ENCODE measurements around the gene CPSF6. TPM values are rescaled to one million over a fixed set of nuclear protein-coding genes. Genes with fewer than 3 reads are reported as not detected.
"Not testable (repeated sequence)": the region's sequence is repeated elsewhere in the genome, so short reads cannot be mapped to it uniquely, and the experiment has no call there.

The CPSF6 gene, protein sequence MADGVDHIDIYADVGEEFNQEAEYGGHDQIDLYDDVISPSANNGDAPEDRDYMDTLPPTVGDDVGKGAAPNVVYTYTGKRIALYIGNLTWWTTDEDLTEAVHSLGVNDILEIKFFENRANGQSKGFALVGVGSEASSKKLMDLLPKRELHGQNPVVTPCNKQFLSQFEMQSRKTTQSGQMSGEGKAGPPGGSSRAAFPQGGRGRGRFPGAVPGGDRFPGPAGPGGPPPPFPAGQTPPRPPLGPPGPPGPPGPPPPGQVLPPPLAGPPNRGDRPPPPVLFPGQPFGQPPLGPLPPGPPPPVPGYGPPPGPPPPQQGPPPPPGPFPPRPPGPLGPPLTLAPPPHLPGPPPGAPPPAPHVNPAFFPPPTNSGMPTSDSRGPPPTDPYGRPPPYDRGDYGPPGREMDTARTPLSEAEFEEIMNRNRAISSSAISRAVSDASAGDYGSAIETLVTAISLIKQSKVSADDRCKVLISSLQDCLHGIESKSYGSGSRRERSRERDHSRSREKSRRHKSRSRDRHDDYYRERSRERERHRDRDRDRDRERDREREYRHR
- total RNA-seq, result 10 to 100 TPM; 86.6 to 90.0 TPM

DNA sequence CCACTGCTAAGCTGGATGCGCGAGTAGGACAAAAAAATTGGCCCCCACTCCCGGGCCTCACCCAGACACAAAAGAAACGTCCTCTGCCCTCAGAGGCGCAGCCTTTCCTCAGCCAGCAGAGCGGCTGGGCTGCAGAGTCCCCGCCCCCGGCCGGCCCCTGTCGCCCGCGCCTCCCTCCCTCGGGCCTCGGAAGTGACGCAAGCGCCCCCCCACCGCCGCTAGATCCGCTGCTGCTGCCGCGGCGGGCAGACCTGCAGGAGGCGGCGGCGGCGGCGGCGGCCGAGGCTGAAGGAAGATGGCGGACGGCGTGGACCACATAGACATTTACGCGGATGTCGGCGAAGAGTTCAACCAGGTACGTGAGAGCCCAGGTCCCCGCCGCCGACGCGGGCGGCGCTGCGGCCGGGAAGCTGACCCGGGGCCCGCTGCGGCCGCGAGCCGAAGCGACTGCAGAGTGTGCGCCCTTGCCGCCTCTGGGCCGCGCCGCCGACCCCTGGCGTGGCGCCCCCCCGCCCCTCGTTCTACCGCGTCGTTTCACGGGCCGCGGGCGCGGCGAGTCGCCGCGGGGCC, at the start of gene CPSF6:
Gene CPSF6, plus strand, starts transcription at position 218 of the 570 bp plus-strand sequence. Its CDS starts 78 bp downstream, at position 296.
- Mint-ChIP-seq H3K4me3 (peak within 1 kb of the TSS; percentile 96), H3K9me3 (no peaks in the 10 kb centered on the region), H3K27ac (peak within 1 kb of the TSS; percentile 99), H3K4me1 (ENCODE audit: low read depth) (peaks cover 46% of the 10 kb centered on the region), H3K36me3 (peaks cover 11% of the 10 kb centered on the region), H3K27me3 (no peaks in the 10 kb centered on the region)
- POLR2A ChIA-PET, result interaction anchor here (0.6 to 2.2 kb wide), 6 partner anchors 12 to 431 kb away, joined by 3 to 10 read pairs (median 4); partner anchors contain the start of gene MDM2
- intact Hi-C loops (cut with micrococcal nuclease), result loop anchor here (1.0 to 2.0 kb wide), 6 partner anchors 77 to 1003 kb away; partner anchors contain the start of genes CCT2 and CNOT2
- DNase-seq, result peak; percentile 98
- CTCF ChIA-PET, result interaction anchor here (1.2 to 1.7 kb wide), 3 partner anchors 13 to 82 kb away, joined by 4 to 5 read pairs (median 4); no protein-coding TSS in a partner anchor

GRCh38 chr12:69196302-69197288, 42.8 kb upstream of the CPSF6 start:
- Mint-ChIP-seq H3K4me3 (no peak overlapping the region), H3K27me3 (peaks cover 2% of the 10 kb centered on the region), H3K4me1 (ENCODE audit: low read depth) (no peaks in the 10 kb centered on the region), H3K36me3 (peaks cover 22% of the 10 kb centered on the region), H3K27ac (no peak overlapping the region), H3K9me3 (peaks cover 52% of the 10 kb centered on the region)
- intact Hi-C loops (cut with micrococcal nuclease), result no loop called here
- no peak for DNase-seq
- CTCF ChIA-PET, result interaction anchor here (0.9 to 1.1 kb wide), 3 partner anchors 17 to 85 kb away, joined by 3 to 4 read pairs (median 3); no protein-coding TSS in a partner anchor
- POLR2A ChIA-PET, result no interaction called here

GRCh38 chr12:69199976-69200375, 39.4 kb upstream of the CPSF6 start:
- CTCF ChIA-PET; POLR2A ChIA-PET; H3K27ac Mint-ChIP-seq; H3K27me3 Mint-ChIP-seq; DNase-seq; H3K4me1 Mint-ChIP-seq (ENCODE audit: low read depth); H3K4me3 Mint-ChIP-seq; intact Hi-C loops (cut with micrococcal nuclease): not testable (repeated sequence)
- Mint-ChIP-seq H3K36me3 (peaks cover 25% of the 10 kb centered on the region), H3K9me3 (peaks cover 57% of the 10 kb centered on the region)

DNA sequence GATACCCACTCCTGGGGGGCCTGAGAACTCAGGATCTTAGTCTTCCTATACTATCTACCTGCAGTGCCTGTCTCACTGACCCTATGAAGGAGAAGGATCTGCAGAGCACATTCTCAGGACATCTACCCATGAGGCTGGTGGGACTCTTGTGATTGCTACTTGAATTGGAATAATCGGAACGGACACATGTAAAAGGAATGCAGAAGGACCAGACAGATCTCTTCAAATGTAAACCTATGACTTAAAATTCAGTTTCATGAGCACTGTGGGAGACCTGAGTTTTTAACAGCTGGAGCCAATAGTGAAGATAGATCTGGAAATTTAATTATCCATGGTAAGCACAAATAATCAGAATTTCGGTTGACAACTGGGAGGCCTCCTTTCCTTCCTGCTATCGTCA, 35.2 kb upstream of the CPSF6 start:
- intact Hi-C loops (cut with micrococcal nuclease), result no loop called here
- Mint-ChIP-seq H3K9me3 (peaks cover 57% of the 10 kb centered on the region), H3K36me3 (peaks cover 14% of the 10 kb centered on the region), H3K4me3 (no peak overlapping the region), H3K4me1 (ENCODE audit: low read depth) (no peaks in the 10 kb centered on the region), H3K27ac (no peak overlapping the region), H3K27me3 (no peaks in the 10 kb centered on the region)
- ChIA-PET CTCF (no interaction called here), POLR2A (no interaction called here)
- no peak for DNase-seq

- no peak for DNase-seq
- Mint-ChIP-seq H3K4me3 (no peak overlapping the region), H3K9me3 (peaks cover 19% of the 10 kb centered on the region), H3K4me1 (ENCODE audit: low read depth) (no peaks in the 10 kb centered on the region), H3K36me3 (no peaks in the 10 kb centered on the region), H3K27me3 (no peaks in the 10 kb centered on the region), H3K27ac (no peak overlapping the region)
- POLR2A ChIA-PET, result no interaction called here
- intact Hi-C loops (cut with micrococcal nuclease), result no loop called here
- CTCF ChIA-PET, result interaction anchor here (0.7 kb wide), 1 partner anchor 34 kb away, joined by 3 read pairs; no protein-coding TSS in a partner anchor
These were observed 28.7 kb upstream of the CPSF6 start for GRCh38 chr12:69210661-69211060.

GRCh38 chr12:69211160-69211559, 28.2 kb upstream of the CPSF6 start:
- DNase-seq, result no peak
- no peaks in the 10 kb centered on the region for H3K4me1 Mint-ChIP-seq (ENCODE audit: low read depth)
- intact Hi-C loops (cut with micrococcal nuclease), result no loop called here
- ChIA-PET POLR2A (no interaction called here), CTCF (no interaction called here)
- H3K36me3 Mint-ChIP-seq, result no peaks in the 10 kb centered on the region
- H3K27ac Mint-ChIP-seq, result no peak overlapping the region
- peaks cover 19% of the 10 kb centered on the region for H3K9me3 Mint-ChIP-seq
- no peaks in the 10 kb centered on the region for H3K27me3 Mint-ChIP-seq
- no peak overlapping the region for H3K4me3 Mint-ChIP-seq

DNA sequence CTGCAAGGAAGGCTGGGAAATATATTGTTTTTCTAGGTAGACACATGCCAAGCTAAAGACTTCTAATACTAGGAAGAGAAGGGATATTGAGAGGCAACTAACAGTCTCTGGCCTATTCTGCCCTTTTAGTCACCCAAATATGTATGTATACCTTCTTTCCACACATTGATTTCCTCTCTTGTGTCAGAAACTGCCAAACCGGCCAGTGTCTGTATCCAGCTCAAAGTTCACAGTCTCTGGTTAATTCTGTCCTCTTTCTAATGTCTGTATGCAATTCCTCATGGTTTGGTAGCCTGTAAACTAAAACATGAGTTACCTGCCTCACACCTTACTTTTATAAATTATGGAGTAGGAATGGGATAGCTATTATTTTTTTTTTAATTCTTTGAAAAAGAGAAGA, 25.2 kb upstream of the CPSF6 start:
- intact Hi-C loops (cut with micrococcal nuclease), result no loop called here
- Mint-ChIP-seq H3K4me1 (ENCODE audit: low read depth) (no peaks in the 10 kb centered on the region), H3K27me3 (no peaks in the 10 kb centered on the region), H3K27ac (no peak overlapping the region), H3K9me3 (no peaks in the 10 kb centered on the region), H3K4me3 (no peak overlapping the region), H3K36me3 (no peaks in the 10 kb centered on the region)
- POLR2A ChIA-PET, result interaction anchor here (0.5 to 0.7 kb wide), 2 partner anchors 9 to 26 kb away, joined by 3 to 4 read pairs; no protein-coding TSS in a partner anchor
- CTCF ChIA-PET, result interaction anchor here (0.7 kb wide), 1 partner anchor 13 kb away, joined by 4 read pairs; no protein-coding TSS in a partner anchor
- no peak for DNase-seq

DNA sequence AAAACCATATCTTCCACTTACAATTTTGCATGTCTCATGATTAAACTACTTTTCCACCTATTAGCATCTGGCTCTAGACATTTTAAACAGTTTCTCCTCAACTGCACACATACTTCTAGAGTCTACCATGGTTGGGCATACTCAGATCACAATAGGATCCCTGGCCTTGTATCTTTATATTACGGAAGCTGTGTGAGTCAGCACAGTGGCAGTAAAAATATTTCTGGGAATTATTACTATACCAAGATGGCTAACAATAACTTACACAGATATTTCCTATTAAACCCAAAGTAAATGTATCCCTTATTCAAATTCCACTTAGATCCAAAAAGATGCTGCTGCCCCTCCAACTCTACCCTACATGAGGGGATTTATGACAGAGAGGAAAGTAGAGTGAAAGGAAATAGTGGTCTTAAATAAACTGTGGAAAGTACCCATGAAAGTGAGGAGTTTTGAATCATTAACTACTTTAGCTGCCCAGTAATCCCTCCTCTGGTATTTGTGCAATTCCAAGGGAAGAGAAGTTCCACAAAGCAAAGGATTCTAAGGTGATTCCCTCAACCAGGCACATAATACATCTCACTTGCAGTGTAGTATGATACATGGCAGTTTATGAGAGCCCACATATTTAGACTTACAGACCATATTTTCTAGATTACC, 14.0 kb upstream of the CPSF6 start:
- no peaks in the 10 kb centered on the region for H3K27me3 Mint-ChIP-seq
- ChIA-PET POLR2A (no interaction called here), CTCF (no interaction called here)
- DNase-seq, result no peak
- no peak overlapping the region for H3K4me3 Mint-ChIP-seq
- H3K4me1 Mint-ChIP-seq (ENCODE audit: low read depth), result no peaks in the 10 kb centered on the region
- H3K9me3 Mint-ChIP-seq, result no peaks in the 10 kb centered on the region
- H3K27ac Mint-ChIP-seq, result no peak overlapping the region
- no peaks in the 10 kb centered on the region for H3K36me3 Mint-ChIP-seq
- intact Hi-C loops (cut with micrococcal nuclease), result no loop called here

DNA sequence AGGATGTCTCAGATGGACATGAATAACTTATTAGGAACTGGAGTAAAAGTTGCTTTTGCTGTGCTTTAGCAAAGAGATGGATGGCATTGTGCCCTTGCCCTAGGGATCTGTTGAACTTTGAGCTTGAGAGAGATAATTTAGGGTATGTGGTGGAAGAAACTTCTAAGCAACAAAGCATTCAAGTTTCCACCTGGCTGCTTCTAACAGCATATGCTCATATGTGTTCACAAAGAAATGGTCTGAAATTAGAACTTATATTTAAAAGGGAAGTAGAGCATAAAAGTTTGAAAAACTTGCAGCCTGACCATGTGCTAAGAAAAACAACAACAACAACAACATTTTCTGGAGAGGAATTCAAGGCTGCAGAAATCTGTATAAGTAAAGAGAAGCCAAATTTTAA, 7.9 kb upstream of the CPSF6 start:
- Mint-ChIP-seq H3K36me3 (peaks cover 6% of the 10 kb centered on the region), H3K9me3 (peaks cover 22% of the 10 kb centered on the region), H3K27ac (no peak overlapping the region), H3K4me1 (ENCODE audit: low read depth) (no peaks in the 10 kb centered on the region), H3K27me3 (no peaks in the 10 kb centered on the region), H3K4me3 (no peak overlapping the region)
- POLR2A ChIA-PET, result no interaction called here
- DNase-seq, result no peak
- CTCF ChIA-PET, result no interaction called here
- intact Hi-C loops (cut with micrococcal nuclease), result no loop called here

GRCh38 chr12:69238589-69239351, 599 bp upstream of the CPSF6 start:
- ChIA-PET POLR2A (interaction anchor here (0.6 to 2.2 kb wide), 5 partner anchors 11 to 431 kb away, joined by 3 to 10 read pairs (median 4); partner anchors contain the start of gene MDM2), CTCF (interaction anchor here (1.2 to 1.7 kb wide), 2 partner anchors 77 to 82 kb away, joined by 4 to 5 read pairs; no protein-coding TSS in a partner anchor)
- H3K4me3 Mint-ChIP-seq, result peak overlapping the region; percentile 82
- intact Hi-C loops (cut with micrococcal nuclease), result loop anchor here (1.0 to 2.0 kb wide), 6 partner anchors 76 to 1004 kb away; partner anchors contain the start of genes CCT2 and CNOT2
- peaks cover 11% of the 10 kb centered on the region for H3K36me3 Mint-ChIP-seq
- H3K4me1 Mint-ChIP-seq (ENCODE audit: low read depth), result peaks cover 46% of the 10 kb centered on the region
- peak overlapping the region; percentile 89 for H3K27ac Mint-ChIP-seq
- H3K27me3 Mint-ChIP-seq, result no peaks in the 10 kb centered on the region
- H3K9me3 Mint-ChIP-seq, result no peaks in the 10 kb centered on the region
- DNase-seq, result no peak
